Germinal center (tissue), 1 donor: Measurements from ENCODE around the gene MAGEA4.

Source experiments
- DNase-seq: peaks from one replicate; pipeline ENCODE4 v3.0.0; 2012; ENCODE audit warnings: mixed read lengths, low spot score

MAGEA4 gene

DNA sequence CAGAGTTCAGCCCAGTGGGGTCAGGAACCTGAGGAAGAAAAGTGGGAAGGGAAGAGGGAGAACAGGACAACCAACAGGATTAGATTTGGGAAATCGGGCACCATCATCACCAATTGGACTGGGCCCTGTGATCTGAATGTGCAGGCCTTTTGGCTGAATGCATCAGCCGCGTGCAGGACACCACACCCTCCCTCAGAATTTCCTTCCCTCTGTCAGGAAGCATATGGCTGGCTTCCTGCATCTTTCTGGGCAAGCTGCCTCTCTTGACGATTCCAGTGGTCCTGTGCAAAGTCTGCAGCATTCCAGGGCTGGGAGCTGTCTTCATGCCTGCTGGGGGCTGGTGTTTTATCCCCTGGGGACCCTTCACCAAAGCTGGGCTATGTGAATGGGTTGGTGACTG is 16.4 kb downstream of the MAGEA4 start:
- DNase-seq = no peak

DNA sequence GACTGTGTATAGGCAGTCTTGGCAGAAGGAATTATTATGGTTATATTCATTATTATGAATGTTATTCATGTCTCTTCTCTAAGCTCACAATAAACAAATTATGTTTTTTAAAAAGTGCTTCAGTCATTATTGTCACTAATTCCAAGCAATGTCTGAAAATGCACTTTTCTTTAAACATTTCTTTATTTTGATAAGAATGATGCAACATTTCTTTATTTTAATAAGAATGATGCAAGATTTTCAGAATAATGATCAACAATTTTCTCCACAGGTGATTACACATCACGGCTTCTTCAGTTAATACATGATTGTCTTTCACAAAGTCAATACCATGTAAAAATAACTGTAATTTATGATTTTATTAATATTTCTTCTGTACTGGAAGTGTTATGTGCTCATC is 22.7 kb downstream of the MAGEA4 start:
- DNase-seq = no peak

DNA sequence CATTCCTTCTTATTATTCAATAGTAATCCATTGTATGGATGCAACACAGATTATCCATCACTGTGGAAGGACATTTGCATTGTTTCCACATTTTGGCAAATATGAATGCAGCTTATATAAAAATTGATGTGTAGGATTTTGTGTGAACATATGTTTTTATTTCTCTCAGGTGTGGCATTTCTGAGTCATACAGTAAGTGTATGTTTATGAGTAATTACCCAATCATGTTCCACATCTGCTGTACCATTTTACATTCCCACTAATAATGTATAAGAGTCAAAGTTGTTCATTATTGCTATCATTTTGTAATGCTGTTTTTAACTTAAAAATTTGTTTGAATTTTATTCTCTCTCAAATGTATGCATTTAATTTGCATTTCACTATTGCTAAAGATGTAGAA is 25.5 kb downstream of the MAGEA4 start:
- no peak for DNase-seq

DNA sequence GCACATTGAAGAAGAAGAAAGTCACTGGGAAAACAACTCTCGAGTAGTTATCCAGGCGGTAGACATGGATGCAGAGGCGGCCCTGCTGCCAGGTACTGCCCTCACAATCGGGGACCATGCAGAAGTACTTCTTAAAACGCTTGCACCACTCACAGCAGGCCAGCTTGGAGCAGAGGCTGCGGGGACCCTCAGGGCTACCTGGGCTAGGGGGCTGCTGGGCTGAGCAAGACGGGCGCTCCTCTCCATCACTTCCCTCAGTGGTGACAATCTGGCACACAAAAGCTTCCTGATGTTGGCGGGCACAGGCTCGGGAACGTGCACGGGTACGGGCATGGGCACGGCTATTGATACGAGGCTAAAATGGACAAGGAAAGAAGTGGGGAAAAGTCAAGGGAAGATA is 42.0 kb downstream of the MAGEA4 start:
- DNase-seq = no peak

DNA sequence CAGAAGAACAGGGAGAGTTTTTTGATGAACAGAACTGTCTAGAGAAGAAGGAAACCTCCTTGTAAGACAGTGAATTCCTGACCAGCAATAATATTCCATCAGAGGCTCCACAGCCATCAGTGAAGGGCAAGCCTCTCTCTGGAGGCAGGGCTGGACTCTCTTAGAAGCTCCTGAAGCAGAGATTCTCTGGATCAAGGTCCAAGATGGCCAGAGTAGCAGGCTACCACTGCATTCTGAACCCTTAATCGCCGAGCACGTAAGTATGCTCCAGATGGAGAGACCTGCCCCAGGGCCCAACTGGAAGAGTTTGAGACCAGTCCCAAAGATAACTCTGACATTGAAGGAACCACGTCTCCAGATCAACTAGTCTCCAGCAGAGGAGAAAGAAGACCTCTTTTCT is 45.4 kb downstream of the MAGEA4 start:
- DNase-seq = no peak

DNA sequence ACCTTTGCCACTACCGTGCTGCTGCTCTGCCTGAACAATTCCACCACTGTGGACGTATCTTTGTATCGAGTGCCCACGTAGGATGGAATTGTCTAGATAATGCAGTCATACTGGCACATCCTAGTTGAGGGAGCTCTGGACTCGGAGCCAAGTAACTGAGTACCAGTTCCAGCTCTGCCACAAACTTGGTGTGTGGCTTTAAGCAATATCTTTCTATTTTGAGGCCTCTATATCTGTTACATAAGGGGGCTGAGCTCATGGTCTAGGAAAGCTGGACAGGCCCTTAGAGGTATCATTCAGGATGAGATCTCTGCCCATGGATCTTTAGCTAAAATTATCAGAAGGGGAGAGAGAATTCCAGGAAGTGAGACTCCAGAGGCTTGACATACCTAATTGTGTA is 49.3 kb downstream of the MAGEA4 start:
- DNase-seq = no peak

DNA sequence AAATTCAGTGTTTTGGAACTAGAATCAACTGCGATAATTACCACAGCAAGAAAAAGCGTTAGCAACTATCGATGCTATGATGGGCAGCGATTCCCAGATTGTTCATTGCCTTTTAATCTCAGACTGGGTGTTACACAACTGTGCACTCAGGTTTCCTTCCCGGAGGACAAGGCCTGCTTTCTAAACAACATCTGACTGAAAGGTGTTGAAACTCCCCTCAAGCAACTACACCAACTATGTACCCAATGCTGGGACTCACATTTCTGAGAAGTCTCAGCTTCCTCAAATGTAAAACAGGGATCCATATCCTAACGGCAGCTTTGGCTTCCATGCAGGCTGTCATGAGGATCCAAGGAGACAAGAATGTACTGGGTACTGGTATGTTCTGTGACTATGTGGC is 53.5 kb downstream of the MAGEA4 start:
- no peak for DNase-seq

DNA sequence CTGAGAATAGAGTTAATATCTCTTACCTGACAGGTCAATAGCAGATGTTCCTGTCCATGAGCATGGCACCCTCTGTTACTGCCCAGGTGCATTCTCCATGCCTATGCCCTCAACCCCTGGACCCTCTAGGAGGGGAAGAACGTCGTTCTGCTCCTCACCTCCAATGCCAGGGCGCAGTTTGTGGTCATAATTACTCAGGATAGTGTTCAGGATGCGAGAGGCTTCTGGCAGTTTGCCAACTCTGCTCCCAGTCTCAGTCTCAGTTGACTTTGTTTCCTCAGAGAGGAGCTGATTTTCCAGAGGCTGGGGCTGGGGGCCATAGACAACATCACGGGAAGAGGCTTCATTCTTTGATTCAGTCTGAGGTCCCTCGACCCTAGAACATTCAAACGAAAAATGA is 57.3 kb downstream of the MAGEA4 start:
- no peak for DNase-seq

DNA sequence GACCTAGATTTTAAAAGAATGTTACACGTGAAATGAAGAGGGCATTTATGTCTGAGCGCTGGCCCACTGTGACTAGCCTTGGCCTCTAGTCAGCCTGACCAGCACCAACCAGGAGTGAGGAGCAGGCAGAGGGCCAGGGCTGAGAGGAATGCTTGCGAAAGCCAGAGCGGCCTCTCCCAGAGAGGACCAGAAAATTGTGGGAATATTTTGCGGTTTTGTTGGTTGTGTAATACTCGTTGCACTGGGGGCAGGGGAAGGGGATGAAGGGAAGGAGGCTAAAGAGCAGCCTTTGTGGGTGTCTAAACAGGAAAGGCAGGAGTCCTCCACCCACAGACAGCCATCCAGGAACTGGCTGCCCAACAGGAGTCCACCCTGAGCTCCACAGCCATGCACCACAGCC is 58.0 kb downstream of the MAGEA4 start:
- DNase-seq = no peak

DNA sequence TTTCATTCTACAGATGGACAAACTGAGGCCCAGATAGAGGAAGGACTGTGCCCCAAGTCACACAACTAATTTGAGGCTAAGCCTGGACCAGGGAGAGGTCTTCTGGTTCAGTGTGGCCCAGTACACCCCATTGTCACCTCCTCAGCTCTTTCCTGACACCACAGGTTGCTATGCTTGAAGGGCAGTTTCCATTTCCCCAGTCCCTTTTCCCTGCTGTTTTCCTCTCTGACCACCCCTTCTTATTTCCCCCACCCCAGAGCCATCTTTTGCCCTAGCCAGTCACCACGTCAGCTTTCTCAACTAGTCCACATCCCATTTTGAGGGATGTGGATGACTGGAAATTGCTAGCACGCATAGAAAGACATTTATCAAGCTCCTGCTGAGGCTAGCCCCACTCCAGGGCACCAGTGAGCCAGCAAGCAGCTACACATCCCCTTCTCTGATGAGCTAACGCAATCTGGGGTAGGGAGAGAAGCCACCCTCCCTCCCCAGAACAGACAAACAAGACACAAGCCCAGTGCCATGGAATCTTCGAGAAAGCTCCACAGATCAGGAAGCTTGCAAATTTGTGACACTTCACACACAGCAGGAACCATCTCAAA is 60.5 kb downstream of the MAGEA4 start:
- no peak for DNase-seq

DNA sequence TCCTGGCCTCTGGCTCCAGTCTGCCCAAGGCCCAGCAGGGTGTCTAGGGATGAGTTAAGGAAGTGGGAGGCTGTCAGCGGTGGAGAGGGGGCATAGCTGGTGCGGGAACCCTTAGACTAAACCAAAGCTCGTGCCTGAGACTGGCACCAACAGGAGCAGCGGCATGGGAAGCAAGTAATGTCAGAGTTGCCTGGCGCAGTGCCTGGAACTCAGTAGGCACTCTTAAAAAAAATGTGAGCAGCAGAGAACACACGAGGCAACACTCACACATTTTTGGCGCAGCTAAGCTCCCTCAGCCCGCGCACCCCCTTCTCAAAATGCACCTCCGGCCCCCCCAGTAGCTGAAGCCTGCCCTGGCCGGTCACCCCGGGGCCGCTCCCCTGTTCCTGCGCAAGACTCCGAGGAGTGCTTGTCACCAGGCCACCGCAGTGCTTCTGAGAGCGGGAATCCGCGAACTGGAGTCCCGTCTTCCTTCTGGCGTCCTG is 61.2 kb downstream of the MAGEA4 start:
- DNase-seq = no peak
